SK-N-MC (cell line): Measurements from ENCODE around the gene UGGT2.

ENCODE experiments used
- EZH2 ChIP-seq: fragments of 200-600 bp; sonication (generic); IDR thresholded peaks from one replicate; pipeline ENCODE4 v1.6.1; 2017; ENCODE audit warnings: antibody characterized with exemption
- FOXP2 ChIP-seq: optimal IDR thresholded peaks from 2 replicates; pipeline ENCODE3; 2011; ENCODE audit warnings: mild to moderate bottlenecking, moderate library complexity; ENCODE audit not compliant: insufficient read depth; ENCODE audit errors: extremely low read length, control extremely low read depth
- POLR2AphosphoS5 ChIP-seq: IDR thresholded peaks from 2 replicates; pipeline ENCODE4 v1.6.1; 2012; ENCODE audit warnings: mild to moderate bottlenecking, low read depth, low read length, borderline replicate concordance

DNA sequence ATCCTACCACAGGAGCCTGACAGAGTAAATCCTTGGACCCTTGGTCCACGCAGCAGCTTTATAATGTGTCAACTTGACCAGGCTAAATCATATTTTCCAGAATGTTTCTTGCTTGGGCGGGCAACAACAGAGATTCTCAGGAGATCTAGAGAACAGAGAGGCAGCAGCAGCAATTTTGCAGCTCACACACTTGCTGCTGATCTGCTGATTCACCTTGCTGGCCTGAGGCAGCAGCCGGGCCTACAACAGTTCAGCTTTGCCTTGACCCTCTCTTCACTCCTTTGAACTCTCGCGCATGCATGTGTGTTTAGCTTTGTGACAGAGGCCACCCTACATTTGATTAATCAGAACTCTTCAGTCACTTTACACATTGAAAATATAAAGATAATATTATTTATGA lies 159.3 kb downstream of the UGGT2 start:
- TF ChIP-seq EZH2 (no peak), POLR2AphosphoS5 (no peak), FOXP2 (no peak)
